Mucosa of rectum (tissue), 2 donors: ENCODE results near the gene MGST2.

Experiments
- H3K27ac ChIP-seq, 2 donors: one replicate each; pipeline ENCODE4 v1.7.0; 2013; ENCODE audit warnings: inconsistent platforms in 2 of 2, low read depth in 2 of 2, low read length in 2 of 2
- H3K27me3 ChIP-seq, 2 donors: one replicate each; pipeline ENCODE4 v1.7.0; 2013; ENCODE audit warnings: low read length in 2 of 2; ENCODE audit not compliant: control insufficient read depth in 2 of 2, insufficient read depth in 2 of 2
- H3K36me3 ChIP-seq, 2 donors: one replicate each; pipeline ENCODE4 v1.7.0; 2013; ENCODE audit warnings: low read length in 2 of 2; ENCODE audit not compliant: control insufficient read depth in 2 of 2, insufficient read depth in 2 of 2
- H3K4me1 ChIP-seq, 2 donors: one replicate each; pipeline ENCODE4 v1.7.0; 2013; ENCODE audit warnings: low read length in 2 of 2, mild to moderate bottlenecking in 1 of 2; ENCODE audit not compliant: control insufficient read depth in 2 of 2, insufficient read depth in 2 of 2
- H3K4me3 ChIP-seq, 2 donors: one replicate each; pipeline ENCODE4 v1.7.0; 2013; ENCODE audit warnings: low read length in 2 of 2
- H3K9ac ChIP-seq, 2 donors: one replicate each; pipeline ENCODE4 v1.7.0; 2013; ENCODE audit warnings: low read length in 2 of 2, low read depth in 1 of 2, mild to moderate bottlenecking in 1 of 2
- H3K9me3 ChIP-seq, 2 donors: one replicate each; pipeline ENCODE4 v1.7.0; 2013; ENCODE audit warnings: low read length in 2 of 2; ENCODE audit not compliant: control insufficient read depth in 2 of 2
- donor health status: healthy.
- donor health status: Normal muscosa, but diverticular disease.

The MGST2 gene

GRCh38 chr4:139665690-139666529 lies at the start of gene MGST2:
TSS of gene MGST2 (plus strand) at chr4:139665819. CDS start at chr4:139666020, 201 bp downstream.
- H3K9ac ChIP-seq, result peak within 1 kb of the TSS; percentile 85 to 91
- peaks cover 19 to 45% of the 10 kb centered on the region in 2 donors for H3K4me1 ChIP-seq

DNA sequence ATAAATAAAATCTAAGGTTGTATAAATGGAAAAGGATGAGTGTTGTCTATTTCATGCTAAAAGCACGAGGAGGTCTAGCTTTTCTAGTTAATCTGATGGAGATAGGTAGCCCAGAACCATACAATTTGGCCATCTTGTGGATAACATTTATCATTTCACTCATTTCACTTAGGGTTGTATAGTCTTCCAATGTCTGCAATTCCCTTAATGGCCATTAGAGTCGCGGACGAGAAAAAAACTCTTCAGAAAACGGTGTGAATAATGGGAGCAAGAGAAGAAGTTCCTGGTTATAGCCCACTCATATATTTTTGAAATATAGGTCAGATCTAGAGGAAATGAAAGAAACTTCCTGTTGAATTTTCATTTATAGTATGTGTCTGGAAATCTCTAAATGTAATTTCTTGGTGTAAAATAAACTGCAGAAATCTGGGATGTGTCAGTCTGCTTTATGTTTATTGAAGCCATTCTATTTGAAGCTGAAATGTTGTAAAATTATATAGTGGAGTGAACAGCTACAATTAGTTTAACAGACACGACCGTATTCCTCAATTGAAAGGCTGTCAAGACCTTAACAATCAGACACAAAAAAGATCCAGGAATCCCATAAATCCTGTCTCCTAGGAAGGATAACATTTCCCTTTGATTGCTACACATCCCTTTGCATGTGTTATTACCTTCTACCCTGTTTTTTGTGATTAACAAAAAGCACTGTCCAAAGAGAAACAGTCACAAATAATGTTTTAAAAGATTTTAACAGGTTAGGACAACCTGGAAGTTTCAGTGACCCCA lies 47.7 kb upstream of the MGST2 start:
- Histone ChIP-seq H3K36me3 (no peaks in the 10 kb centered on the region), H3K9ac (no peak overlapping the region), H3K4me1 (no peaks in the 10 kb centered on the region), H3K27me3 (no peaks in the 10 kb centered on the region), H3K27ac (no peak overlapping the region), H3K9me3 (no peaks in the 10 kb centered on the region), H3K4me3 (no peak overlapping the region)

More at GRCh38 chr4:139665690-139666529, at the start of gene MGST2:
- peak within 1 kb of the TSS; percentile 88 to 94 for H3K27ac ChIP-seq
- H3K4me3 ChIP-seq, result peak within 1 kb of the TSS; percentile 74 to 97
- H3K36me3 ChIP-seq, result no peaks in the 10 kb centered on the region
- no peaks in the 10 kb centered on the region for H3K9me3 ChIP-seq
- no peaks in the 10 kb centered on the region for H3K27me3 ChIP-seq

DNA sequence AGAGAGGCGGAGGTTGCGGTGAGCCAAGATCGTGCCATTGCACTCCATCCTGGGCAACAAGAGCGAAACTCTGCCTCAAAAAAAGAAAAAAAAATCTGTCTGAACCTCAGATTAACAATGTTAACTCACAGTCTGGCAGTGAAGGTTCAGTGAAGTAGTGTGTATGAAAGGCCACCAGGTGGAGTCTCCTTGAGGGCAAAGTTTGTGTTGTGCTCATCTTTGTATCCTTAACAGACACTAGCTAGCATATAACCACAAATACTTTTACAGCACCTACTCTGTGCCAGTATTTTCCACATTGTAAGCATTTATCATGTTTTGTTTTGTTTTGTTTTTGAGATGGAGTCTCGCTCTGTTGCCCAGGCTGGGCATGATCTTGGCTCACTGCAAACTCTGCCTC lies 46.0 kb upstream of the MGST2 start:
- H3K36me3 ChIP-seq, result no peaks in the 10 kb centered on the region
- no peak overlapping the region for H3K4me3 ChIP-seq
- H3K27me3 ChIP-seq, result no peaks in the 10 kb centered on the region
- no peaks in the 10 kb centered on the region for H3K9me3 ChIP-seq
- no peak overlapping the region for H3K9ac ChIP-seq
- H3K27ac ChIP-seq, result no peak overlapping the region
- no peaks in the 10 kb centered on the region for H3K4me1 ChIP-seq

GRCh38 chr4:139622901-139623381 lies 42.7 kb upstream of the MGST2 start:
- no peaks in the 10 kb centered on the region for H3K36me3 ChIP-seq

GRCh38 chr4:139624441-139625092 lies 41.1 kb upstream of the MGST2 start:
- H3K27me3 ChIP-seq, result no peaks in the 10 kb centered on the region

More at GRCh38 chr4:139622901-139623381, 42.7 kb upstream of the MGST2 start:
- no peak overlapping the region for H3K27ac ChIP-seq
- no peak overlapping the region for H3K4me3 ChIP-seq
- no peak overlapping the region for H3K9ac ChIP-seq
- no peaks in the 10 kb centered on the region for H3K4me1 ChIP-seq
- no peaks in the 10 kb centered on the region for H3K27me3 ChIP-seq
- no peaks in the 10 kb centered on the region for H3K9me3 ChIP-seq

DNA sequence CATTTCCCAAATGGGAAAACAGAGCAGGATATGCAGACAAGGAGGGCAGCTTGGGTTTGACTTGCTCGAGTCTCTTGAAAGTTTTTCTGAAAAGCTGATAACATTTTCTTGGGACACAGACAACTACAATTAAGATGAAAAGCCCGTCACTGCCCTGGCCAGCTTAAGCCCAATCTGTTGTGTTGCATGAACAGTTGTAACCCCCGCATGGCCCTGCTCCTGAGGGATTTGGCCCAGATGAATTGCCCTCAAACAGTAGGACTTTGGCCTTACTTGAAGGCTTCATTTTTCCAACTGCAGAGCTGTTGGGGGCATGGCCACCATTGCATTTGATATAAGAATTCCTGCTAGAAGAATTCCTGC lies 40.5 kb upstream of the MGST2 start:
- Histone ChIP-seq H3K9me3 (no peaks in the 10 kb centered on the region), H3K27ac (no peak overlapping the region), H3K9ac (no peak overlapping the region), H3K4me3 (no peak overlapping the region), H3K4me1 (peaks cover 0 to 2% of the 10 kb centered on the region in 2 donors), H3K27me3 (no peaks in the 10 kb centered on the region), H3K36me3 (no peaks in the 10 kb centered on the region)

More at GRCh38 chr4:139624441-139625092, 41.1 kb upstream of the MGST2 start:
- Histone ChIP-seq H3K4me1 (peaks cover 0 to 2% of the 10 kb centered on the region in 2 donors), H3K27ac (no peak overlapping the region), H3K4me3 (no peak overlapping the region), H3K36me3 (no peaks in the 10 kb centered on the region), H3K9ac (no peak overlapping the region), H3K9me3 (no peaks in the 10 kb centered on the region)

- H3K4me1 ChIP-seq, result peaks cover 0 to 2% of the 10 kb centered on the region in 2 donors
- H3K27ac ChIP-seq, result no peak overlapping the region
- H3K4me3 ChIP-seq, result no peak overlapping the region
- no peak overlapping the region for H3K9ac ChIP-seq
- no peaks in the 10 kb centered on the region for H3K36me3 ChIP-seq
- H3K9me3 ChIP-seq, result no peaks in the 10 kb centered on the region
- no peaks in the 10 kb centered on the region for H3K27me3 ChIP-seq
Measured at GRCh38 chr4:139625482-139625881, 40.1 kb upstream of the MGST2 start.

GRCh38 chr4:139628184-139629012 lies 37.2 kb upstream of the MGST2 start:
- no peak overlapping the region for H3K9ac ChIP-seq
- no peak overlapping the region for H3K27ac ChIP-seq
- H3K27me3 ChIP-seq, result no peaks in the 10 kb centered on the region
- H3K9me3 ChIP-seq, result no peaks in the 10 kb centered on the region
- no peaks in the 10 kb centered on the region for H3K36me3 ChIP-seq
- peaks cover 0 to 2% of the 10 kb centered on the region in 2 donors for H3K4me1 ChIP-seq
- no peak overlapping the region for H3K4me3 ChIP-seq

GRCh38 chr4:139629436-139630125 lies 36.0 kb upstream of the MGST2 start:
- no peaks in the 10 kb centered on the region for H3K9me3 ChIP-seq
- no peaks in the 10 kb centered on the region for H3K27me3 ChIP-seq
- no peak overlapping the region for H3K27ac ChIP-seq
- peaks cover 0 to 2% of the 10 kb centered on the region in 2 donors for H3K4me1 ChIP-seq
- no peak overlapping the region for H3K4me3 ChIP-seq
- H3K9ac ChIP-seq, result no peak overlapping the region
- no peaks in the 10 kb centered on the region for H3K36me3 ChIP-seq
